Measurements from ENCODE around the gene RFX6.

RFX6 gene

DNA sequence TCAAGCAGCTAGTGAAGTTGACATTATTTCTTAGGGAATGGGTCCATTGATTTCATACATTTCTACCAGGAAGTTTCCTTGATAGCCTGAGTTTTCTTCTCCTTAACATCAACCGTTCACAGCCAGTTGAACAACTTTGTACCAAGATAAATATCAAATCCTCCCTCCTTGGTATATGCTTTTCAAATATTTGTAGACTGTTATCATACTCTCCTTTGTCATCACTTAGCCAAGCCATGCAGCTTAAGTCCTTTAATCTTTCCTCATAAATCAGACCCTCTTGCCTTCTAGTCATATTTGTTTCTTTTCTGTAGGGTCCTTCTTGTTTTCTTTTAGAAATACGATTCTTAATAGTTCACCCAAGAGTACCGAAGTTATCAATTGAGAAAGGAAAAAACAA, 25.6 kb downstream of the RFX6 start:
- DNase-seq, result no peak

DNA sequence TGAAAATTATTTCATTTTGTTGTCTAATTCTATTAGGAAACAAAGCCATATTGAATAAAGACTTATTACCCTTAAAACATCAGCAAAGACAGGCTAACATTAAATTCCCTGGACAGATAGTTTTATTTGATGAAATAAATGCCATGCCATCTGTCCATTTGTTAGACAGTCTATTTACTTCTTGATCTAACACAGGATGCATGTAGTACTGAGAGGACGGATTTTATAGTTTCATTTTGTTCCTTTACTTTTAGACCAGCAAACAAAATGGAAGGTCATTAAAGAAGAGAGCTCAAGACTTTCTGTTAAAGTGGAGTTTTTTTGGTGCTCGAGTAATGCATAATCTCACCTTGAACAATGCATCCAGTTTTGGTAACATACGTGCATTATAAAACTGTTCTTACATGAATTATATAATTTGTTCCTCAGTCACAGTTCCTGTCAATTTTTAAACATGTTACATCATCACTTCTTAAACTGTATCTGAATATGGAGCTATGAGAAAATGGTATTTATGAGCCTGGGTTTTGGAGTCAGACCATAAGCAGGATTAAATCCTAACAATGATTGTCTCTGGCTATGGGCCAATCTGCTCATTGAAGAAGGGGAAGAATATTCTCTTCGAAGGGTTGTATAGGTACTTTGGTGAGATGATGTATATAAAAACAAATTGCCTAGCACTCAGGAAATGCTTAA, 46.0 kb downstream of the RFX6 start:
- DNase-seq, result no peak

DNA sequence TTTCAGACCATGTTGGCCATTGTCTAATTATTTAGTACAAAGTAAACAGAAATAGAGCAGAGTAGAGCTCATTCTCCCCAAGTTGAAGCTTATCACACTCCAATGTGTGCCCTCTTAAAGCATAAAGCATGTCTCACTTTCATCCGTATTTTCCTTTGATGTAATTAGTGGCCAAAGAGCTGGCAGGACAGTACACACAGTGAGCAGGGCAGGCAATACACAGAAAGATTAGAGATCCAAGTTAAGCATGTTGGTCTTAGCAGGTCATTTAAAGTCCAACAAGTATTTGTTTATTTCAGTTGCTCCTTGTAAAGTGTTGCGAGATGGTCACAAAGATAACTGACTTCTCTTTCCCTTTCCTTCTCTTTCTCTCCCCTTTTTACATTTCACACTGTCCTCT, 47.2 kb downstream of the RFX6 start:
- DNase-seq, result no peak

DNA sequence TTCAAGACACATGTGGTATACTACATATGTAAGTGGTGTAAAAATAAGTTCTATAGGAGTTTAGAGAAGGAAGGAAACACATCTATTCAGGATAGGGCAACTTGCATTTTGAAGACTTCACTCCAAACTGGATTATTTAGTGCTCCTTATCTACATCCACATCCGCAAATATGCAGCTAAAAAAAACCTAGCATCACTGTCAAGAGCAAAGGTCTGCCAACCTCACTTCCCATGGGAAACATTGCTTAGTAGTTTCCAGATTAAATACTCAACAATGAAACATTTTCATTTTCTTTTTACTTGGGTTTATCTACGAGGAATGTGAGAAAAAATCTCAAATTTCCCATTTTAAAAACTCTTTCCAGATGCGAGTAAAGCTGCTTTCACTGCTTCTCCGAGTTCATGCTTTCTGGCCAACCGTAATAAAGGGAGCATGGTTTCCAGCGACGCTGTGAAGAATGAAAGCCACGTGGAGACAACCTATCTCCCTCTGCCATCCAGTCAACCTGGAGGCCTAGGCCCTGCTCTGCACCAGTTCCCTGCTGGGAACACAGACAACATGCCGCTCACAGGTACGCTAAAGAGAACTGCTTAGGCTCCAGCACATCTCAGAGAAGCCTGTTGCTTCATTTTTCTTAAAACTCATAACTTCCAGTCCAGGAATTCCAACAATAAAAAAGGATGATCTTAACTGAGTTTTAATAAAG, 48.2 kb downstream of the RFX6 start:
- no peak for DNase-seq

DNA sequence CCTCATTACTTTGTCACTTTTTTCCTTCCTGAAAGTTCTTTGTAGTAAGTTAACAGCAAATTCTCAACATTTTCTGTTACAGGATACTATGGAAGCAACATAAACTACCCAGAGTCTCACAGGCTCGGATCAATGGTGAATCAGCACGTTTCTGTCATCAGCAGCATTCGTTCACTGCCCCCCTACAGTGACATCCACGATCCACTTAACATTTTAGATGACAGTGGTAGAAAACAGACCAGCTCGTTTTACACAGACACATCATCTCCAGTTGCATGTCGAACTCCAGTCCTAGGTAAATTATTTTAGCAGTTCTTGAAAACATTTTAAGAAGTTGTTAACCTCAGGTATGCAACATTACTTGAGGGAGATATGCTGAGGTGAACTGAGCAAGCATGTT, 51.6 kb downstream of the RFX6 start:
- DNase-seq, result no peak

DNA sequence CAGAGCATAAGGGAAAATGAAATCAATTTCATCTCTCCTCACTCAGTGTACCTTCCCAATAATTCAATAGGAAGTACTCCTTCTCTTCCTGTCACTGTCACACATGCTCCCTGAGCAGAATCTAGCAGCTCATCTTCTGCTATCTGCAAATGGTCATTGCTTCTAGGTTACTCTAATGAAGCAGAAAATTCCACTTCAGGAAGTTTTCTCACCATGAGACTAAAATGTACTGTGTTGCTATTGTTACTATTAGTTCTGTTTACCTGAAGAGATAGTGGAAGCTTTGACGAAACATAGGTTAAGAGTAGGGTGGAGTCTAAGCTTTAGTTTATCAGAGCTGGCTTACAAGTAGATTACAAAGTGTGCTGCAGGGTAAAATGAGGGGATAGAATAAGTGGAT, 52.8 kb downstream of the RFX6 start:
- no peak for DNase-seq

DNA sequence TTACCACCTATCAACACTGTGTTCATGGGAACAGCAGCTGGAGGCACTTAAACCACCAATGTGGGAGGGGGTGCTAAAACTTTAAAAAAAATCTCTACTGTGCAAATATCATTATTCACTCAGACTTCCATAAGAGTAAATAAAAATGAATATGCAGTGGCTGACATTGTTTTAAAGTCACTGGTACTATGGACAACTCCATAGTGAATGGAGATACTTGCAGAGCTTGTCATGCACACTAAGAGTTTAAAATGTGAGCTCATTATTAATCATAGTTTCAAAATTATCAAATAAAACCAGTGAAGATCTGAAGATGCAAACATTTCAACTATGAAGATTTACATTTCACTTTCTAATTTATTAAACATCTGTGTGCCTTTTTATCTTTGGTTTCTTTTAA, 54.4 kb downstream of the RFX6 start:
- DNase-seq, result no peak

DNA sequence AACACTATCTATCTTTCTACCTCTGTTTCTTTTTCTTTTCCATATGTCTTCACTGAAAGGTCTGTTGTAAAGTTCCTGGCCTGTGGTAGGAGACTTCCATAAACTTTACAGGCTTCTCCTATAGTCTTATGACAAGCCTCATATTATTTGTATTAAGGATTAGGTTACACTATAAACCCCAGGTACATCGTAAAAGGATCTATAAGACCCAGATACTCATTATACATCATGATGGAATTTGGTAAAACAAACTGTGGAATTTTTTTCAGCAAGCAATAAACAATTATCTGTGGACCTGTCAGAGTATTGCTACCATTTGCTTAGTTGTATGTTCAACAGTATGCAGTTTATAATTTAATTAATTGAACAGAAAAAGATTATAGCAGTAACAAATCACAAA, 55.5 kb downstream of the RFX6 start:
- no peak for DNase-seq

DNA sequence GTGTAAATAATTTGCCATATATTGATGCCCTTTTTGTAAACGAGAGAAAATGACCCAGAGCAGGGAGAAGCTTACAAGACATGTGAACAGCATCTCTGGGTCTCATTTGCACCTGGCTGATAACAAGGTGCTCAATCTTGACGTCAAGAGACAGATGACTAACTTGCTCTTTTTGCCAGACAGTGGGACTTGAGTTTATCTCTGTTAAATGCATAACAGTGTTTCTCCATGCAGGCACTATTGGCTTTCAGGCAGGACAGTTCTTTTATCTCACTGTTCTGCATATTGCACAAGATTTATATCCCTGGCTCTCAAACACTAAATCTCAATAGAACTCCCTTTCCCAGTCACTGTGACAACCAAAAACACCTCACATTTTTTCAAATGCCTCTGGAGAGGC, 56.4 kb downstream of the RFX6 start:
- DNase-seq, result no peak

DNA sequence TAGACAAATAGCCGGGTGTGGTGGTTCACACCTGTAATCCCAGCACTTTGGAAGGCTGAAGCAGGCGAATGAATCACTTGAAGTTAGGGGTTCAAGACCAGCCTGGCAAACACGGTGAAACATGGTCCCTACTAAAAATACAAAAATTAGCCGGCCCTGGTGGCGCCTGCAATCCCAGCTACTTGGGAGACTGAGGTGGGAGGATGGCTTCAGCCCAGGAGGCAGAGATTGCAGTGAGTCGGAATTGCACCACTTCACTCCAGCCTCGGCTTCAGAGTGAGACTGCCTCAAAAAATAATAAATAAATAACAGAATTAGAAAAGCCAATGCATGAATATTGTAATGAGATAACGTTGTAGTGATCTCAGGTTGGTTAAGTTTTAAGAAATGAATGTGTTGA, 61.3 kb downstream of the RFX6 start:
- DNase-seq, result no peak

DNA sequence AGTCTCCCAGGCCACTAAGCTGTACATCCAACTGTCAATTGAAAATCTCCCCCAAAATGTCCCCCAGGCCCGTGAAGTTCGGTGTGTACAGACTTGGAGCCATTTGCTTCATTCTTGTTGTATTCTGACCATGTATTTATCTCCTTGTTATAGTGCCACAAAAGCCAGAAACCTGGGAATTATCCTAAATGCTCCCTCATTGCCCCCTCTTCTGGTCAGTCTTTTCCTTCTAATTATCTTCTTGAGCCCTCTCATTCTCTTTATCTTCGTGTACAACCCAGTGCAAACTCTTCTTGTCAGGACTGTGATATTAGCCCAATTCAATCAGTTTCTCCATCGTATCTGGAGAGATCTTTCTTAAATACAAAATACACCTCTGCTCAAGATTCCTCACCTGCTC, 64.7 kb downstream of the RFX6 start:
- no peak for DNase-seq

DNA sequence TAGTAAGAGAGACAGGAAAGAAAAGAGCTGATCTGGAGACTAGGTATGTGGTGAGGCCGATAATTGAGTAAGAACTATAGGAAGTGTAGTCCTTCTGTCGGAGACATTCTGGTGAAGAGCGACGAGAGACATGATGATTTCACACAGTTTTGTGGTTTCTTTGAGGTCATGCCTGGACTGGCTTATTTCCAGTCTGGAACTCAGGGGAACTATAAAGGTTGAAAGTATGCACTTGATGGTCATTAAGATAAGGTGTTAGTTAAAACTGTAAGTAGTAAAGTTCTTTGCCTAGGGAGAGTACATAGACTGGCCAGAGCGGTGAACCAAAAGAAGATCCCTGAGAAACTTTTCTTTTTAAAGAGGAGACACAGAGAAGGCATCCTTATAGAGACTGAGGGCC, 68.8 kb downstream of the RFX6 start:
- no peak for DNase-seq

DNA sequence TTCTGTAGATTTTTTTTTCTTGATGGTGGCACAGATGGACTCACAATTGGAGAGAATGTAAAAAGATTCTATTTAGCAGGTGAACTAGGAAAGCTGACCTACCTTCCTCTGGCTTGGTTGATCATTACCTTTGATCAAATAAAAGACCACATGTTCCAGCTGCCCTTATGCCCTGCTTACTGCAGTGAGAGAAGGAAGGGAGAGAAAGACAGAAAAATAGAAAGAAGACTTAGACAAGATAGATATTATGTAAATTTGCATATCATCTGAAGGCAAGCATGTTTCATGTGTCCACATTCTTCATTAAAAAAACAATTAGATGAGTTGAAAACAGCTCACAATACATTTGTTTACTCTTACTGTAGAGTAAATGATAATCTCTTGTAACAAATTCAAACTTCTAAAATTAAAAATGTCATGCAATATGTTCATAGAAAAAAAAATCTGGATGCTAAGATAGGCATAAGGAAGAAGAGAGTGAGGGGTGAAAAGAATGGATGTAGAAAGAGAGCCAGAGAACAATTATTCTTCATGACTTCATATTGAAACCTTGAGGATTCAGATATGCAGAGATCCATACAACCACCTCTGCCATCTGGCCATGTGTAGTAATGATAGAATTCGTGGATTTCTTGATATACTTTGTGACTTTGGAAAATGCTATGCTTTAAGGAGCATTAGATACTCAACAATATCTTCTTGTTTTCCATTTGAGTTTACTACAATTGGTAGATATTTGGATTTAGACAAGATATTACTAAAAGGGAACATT, 71.7 kb downstream of the RFX6 start:
- no peak for DNase-seq

DNA sequence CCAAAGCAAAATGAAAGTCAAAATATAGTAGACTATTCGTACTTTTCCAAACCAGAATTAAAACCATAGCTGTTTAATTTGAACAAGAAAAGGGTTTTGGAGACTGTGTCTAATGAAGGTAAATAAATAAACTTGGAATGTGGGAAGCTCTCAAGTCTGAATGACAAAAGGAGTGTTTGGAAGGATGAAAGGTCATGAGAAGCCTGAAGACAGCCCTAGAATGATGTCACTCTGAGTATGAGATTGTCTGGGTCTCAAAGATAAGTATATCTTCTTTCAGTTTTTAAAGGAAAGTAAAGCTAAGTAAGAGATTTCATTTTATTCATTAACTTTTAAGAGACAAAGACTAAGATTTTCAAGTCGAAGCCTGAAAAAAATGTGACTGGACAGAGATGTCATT, 72.9 kb downstream of the RFX6 start:
- DNase-seq, result no peak

DNA sequence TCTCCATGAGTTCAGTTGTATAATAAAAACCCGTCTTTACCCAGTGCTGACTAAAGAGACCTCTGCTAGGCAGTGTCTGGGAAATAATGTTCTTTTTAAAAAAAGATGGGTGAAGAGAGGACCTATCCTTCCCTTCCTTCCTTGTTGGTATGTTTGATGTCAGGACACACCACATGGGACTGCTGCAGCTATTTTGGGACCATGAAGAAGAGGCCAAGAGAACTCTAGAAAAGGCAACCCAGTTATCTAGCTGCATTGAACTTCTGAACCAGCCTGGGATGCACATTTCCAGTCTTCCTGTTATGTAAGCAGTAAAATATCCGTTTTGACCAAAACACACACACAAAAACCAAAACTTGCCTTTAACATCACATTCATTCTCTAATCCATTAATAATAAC, 77.3 kb downstream of the RFX6 start:
- no peak for DNase-seq

DNA sequence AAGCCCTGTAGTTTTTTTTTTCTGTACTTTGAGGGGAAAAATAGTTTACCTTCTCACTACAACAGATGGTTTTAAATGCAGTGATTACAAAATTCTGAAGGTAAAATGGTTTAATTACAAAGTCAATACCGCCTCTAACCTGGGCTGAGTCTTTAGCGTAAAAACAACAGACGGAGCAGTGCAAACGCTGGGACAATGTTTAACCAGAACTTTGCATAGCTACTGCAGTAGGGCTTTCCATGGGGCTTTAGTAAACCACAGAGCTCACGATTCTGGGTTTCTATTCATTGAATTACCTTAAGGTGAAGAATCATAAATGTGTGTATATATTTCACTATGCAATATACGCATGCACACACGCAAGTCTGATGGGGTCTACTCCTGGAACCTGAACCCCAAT, 77.9 kb downstream of the RFX6 start:
- no peak for DNase-seq

DNA sequence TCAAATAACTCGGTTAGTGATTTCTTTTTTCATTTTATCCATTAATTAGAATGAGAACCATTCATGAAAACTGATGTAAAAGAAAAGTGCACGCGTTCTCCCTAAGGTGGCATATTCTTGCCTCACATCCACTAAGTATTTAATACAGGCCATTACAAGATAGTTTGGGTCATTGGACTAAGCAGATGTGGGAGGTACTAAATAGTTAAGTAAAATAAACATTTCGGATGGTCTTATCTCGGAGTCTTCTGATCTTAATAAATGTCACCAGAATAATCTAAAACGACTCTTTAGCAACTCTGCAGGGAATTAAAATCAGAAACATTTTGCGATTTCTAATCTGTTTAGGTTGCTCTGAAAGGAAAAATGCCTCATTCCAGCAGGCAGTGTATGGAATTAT, 78.7 kb downstream of the RFX6 start:
- no peak for DNase-seq

DNA sequence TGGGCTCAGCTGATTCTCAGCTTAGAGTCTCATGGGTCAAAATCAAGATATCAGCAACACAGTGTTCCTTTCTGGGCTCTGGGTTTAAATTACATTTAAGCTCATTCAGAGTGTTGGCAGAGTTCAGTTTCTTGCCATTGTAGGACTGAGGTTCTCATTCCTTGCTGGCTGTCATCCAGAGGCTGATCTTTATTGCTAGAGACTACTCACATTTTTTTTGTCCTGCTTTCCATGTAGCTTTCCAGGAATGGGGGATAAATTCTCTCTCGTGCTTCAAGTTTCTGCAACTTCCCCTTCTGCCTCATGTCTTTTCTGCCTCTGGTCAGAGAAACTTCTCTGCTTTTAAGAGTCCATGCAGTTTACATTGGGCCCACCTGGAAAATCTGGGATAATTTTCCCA, 86.9 kb downstream of the RFX6 start:
- DNase-seq, result no peak

DNA sequence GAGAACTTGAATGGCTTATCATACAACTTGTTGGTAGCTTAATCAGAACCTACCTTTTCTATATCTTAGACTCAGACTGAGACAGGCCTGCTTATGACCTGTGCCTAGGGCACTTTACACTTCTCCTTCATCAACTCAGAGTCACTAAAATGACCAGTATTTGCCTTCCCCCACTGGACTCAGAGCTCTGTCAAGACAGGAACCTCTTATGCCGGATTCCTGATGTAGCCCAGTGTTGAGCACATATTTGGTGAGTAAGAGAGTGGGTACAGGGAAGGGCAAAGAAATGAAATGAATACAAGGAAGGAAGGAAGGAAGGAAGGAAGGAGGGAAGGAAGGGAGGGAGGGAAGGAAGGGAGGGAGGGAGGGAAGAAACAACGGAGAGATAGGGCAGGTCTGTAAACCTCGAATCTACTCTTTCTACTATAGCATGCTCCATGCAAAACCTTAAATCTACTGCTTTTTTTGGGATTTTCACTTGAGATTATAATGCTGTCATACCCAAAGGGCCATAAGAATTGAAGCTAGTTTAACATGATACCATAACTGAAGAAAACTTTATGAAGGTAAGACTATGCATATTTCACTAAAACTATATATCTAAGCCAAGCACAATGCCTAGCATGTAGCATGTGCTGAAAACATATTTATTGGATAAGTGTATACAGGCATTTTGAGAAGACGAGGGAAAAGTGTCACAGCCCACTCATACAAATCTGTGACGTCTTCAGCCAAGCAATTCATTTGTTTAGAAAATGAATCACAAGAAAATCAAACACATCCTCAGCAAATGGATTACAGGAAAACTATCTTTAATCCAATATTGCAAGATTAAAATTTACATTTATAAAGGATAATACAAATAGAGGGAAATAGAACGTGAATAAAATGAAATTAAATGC, 89.9 kb downstream of the RFX6 start:
- no peak for DNase-seq

DNA sequence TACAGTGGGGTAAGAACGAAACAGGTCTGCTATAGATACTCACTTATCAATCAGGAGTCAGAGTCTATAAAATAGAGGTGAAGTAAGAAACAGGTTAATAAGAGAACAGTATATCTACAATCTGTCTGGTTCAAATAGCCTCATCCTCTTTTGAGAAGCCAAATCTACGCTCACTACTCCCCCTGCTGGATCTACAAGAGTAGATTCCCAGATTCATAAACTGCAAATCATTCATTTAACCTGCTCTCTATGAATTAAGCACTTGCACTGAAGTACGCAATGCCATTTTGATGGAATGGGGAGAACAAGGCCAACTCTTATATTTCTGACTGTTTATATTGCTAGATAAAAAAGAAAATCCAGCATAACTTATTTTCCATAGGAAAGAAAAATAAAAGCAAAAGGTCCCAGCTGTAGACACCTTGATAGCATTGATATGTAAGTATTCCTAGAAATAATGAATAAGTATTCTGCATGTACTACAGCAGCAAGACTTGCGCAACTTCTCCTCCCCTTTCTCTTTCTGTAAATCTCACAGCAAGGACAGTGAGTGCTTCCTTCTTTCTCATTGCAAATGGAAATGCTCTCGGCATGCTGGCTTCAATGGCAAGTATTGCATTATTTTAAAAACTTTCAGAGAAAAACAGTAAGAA, 92.3 kb downstream of the RFX6 start:
- peak; percentile 100 for DNase-seq

DNA sequence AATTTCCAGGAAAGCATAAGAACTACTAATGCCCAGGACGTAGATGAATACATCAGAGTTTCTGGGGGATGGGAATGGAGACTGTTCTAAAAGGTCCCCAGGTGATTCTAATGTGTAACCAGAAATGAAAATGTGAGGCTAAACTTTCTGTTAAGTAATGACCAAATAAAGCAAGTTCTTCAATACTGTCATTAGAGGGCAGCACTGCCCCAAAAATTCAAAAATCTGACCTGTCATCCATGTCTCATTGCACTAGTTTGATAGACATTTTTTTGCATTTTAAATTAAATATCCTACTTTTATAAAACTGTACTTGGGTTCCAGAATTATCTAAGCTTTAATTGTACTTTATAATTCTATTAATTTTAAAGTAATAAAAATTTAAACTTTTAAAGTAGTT, 94.9 kb downstream of the RFX6 start:
- peak; percentile 100 for DNase-seq

DNA sequence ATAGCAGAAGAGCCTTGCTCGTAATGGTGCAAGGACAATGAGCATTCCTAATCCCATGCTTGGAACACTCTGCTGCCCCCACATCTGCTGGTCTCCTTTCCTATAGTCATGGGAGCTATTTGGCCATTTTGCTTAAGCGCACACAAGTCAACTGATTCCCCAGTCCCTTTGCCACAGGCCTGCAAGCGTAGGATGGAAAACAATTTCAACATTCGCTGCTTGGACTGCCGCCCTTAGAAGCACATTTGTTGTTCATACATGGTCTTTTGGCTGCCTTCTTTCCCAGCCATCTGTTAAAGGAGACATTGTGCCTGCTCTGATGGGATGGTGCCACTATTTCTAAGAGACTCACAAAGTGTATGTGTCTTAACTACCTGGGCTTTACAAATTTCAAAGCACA, 96.9 kb downstream of the RFX6 start:
- DNase-seq, result no peak
